Measurements from ENCODE around the gene TMEM95.
A peak's percentile ranks its signal among the peaks of the same experiment; 100 is the strongest.
"Not testable (repeated sequence)": the region's sequence is repeated elsewhere in the genome, so short reads cannot be mapped to it uniquely, and the experiment has no call there.

Gene TMEM95

DNA sequence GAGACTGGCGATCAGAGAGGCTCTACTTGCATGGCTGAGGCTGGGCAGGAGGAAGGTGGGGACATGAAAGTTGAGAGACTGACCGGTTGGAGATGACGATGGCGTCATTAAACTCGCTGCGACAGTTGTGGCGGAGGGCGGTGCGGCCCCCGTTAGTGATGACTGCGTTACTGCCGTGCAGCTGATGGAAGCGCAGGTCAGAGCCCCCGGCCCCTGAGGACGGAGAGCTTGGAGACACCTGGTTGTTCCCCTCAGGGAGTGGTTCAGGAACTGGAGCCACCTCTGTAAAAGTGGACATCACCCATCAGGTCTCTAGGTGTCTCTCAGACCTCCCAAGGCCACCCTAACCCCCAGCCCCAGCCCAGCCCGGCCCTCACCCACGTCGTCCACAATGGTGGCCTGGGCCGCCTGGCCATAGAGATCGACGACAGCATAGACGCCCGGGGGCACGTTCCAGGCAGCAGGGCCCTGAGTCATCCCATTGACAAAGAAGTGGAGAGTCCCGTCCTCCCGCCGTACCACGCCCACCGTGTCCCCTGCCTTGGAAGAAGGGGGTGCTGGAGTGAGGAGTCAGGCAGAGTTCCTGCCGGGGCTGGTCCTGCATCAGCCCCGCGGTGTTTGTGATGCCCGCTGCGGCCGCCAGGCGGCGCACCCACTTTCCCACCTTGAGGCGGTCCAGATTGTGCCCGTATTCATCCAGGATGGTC lies 31.1 kb upstream of the TMEM95 start:
- peak; percentile 71 for DNase-seq (ENCODE audit: low spot score)

DNA sequence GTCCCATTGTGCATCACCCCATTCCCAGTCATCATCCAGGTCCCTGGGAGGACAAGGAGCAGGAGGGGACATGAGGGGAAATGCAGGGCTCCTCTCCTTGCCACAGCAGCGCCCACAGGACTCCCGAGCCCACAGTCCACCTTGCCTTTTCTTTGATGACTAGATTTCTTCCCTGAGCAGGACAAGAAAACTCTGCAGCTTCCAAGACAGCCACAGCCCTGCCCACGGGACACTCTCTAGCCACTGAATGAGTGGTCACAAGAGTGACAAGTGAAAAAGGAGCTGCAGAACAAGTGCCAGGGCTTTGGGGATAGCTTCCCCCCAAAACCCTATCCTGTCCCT lies 30.5 kb upstream of the TMEM95 start:
- no peak for DNase-seq (ENCODE audit: low spot score)

DNA sequence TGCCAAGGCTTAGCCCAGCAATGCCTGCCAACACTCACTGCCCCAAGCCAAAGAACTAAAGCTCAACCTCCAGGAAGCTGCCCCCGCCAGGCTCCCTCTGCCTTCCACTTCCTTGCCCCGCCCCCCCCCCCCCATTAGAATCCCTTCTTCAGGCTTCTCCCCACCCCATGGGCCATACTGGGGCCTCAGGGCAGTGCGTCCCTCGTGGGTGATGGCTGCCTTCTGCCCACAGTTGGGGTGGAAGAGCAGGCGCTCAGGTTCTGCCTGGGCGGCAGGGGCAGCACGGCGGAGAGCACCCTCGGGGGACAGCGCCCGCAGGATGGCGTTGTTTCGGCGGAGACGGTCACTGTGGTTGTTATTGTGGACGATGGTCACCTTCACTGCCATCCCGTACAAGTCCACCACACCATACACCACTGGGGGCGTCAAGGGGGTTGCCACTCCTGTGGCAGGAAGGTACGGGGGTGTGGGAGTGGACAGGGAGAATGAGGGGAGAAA lies 29.9 kb upstream of the TMEM95 start:
- DNase-seq (ENCODE audit: low spot score) = no peak

DNA sequence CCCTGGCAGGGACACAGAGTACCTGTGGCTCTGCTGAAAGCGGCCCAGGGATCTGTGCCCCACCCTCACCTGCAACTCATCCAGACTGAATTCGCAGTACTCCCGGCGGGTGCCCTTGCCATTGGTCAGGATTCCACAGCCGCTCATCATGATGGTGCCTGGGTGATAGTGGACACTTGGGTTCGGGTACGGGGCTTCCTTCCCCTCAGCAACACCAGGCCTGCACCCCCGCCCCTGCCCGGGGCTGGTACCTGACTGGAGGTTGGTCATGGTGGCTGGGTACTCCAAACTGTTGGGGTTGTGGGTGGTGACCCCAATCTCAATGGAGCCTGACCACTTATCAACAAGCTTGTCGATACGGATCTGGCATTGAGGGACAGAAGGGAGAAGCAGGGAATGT lies 28.8 kb upstream of the TMEM95 start:
- DNase-seq (ENCODE audit: low spot score) = no peak

DNA sequence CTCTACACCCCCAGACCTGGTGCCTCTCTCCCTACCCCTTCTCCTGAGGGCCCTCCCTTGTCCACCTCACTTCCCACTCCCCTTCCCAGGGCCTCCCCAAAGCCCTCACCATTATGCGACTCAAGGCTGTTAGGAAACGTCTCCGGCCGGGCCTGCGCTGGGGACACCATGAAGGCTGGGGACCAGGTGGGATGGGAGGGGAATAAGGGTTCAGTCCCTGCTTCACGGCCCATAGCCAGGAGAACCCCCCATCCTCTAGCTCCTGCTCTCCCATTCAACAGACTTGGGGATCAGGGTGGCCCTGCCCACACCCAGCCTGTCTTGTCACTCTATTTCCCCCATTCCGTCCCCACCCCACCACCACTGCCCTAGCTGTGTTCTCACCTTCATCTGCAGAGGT lies 27.9 kb upstream of the TMEM95 start:
- no peak for DNase-seq (ENCODE audit: low spot score)

DNA sequence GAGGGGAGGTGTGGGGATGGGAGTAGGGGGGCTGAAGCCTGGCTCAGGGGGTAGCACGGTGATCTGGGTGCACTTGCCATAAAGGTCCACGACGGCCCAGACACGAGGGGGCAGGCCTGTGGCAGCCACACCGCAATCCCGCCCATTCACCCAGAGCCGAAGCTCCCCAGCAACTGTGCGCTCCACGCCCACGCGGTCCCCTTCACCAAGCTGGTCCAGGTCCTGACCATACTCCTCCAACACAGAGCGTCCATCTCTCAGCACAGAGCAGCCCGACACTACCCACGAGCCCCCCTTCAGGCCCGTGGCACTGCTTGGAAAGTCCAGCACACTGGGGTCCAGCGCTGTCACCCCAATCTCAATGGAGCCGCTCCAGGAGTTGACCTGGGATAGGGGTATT lies 27.5 kb upstream of the TMEM95 start:
- no peak for DNase-seq (ENCODE audit: low spot score)

DNA sequence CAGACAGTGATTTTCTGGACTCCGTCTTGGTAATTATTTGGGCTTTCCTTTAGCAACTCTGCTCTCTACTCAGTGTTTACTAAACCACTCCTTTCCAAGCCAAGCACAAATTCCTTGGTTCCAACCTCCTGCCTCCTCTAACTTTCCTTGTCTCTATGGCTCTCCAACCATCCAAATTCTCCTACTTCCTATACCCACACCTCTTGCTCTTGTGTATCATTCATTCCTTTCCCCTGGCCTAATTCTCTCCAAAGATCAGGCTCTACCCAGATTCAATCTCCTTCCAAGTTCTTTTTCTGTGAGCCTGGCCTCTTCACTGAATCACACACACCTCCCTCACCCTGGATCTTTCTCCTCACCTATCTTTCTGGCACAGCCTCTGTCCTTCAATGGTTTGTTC lies 26.9 kb upstream of the TMEM95 start:
- no peak for DNase-seq (ENCODE audit: low spot score)

DNA sequence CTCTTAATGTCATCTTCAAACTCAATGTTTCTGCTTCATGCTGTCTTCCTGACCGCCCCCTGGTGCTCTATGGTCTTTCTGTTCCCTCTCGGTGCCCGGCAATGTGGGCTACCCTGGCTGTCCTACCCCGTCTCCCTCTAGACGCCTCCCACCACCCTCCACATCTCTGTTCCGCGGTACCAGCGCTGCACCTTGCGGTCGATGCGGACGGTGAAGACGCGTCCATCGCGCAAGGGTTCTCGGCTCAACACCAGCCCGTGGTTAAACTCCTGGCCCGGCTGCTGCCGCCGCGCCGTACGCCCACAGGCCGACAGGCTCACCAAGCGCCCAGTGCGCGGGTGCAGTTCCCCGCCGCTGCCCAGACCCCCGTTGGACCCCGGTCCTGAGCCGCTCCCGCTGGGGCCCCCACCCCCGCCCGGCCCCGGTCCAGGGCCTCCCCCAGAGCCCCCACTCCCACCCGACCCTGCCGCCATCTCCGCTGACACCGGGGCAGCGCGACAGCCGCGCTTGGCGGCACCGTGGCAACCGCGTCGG lies 26.0 kb upstream of the TMEM95 start, which contains the start of gene NEURL4:
Gene NEURL4, minus strand, starts transcription at position 496 of the 534 bp plus-strand sequence. Its CDS starts 23 bp downstream, at position 473.
- no peak for DNase-seq (ENCODE audit: low spot score)

DNA sequence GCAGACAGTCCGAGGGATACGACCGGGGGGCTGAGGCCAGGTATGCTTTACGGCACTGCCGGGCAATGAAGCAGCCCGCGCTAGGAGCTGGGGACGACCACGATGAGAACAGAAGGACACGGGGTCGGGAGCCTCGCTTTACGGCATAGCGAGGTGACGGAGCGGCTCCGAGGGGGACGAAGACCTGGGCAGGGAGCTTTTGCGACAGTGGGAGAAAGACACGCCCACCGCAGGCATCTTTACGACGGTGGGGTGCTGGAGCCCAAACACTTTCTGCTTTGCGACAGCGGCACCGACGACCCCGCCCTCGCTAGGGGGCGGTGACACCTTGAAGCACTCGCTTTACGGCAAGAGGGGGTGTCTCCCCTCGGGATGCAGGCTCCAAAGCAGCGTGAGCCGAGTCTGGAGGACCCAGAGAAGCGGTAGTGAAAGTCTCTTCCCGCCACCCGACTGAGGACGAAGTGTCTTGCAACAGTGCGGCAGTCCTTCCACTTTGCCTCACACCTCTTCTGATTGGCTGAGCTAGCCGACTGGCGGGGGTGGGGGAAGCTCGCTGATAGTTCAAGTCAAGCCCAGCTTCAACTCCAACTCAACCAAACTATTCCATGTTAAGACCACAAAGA lies 25.5 kb upstream of the TMEM95 start:
- peak; percentile 90 for DNase-seq (ENCODE audit: low spot score)

DNA sequence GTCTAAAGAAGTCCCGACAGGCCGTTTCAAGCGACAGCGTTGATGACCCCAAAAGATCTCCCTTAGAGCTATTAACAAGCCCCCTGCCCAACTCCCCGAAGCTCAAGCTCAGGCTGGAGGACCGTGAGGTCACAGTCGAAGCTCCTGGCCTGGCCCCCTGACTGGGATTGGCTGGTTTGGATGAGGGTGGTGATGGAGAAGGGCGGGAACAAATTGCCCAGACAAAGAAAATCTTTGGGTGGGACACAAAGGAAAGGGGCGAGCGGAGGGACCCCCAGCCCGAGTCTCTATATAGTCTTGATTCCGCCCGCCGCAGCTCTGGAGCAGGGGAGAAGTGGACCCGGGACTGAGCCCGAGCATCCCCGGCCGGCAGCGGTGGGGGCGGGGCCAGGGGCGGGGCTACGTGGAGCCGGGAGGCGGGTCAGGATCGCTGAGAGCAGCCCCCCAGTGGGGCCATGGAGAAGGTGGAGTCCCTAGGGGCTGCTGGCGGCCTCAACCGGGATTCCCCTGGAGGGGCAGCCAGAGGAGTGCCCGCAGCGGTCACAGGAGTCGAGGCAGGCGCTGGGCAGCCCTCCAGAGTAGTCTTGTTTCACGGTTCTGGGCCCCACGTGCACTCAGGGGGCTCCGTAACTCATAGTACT lies 24.8 kb upstream of the TMEM95 start:
- peak; percentile 78 for DNase-seq (ENCODE audit: low spot score)

DNA sequence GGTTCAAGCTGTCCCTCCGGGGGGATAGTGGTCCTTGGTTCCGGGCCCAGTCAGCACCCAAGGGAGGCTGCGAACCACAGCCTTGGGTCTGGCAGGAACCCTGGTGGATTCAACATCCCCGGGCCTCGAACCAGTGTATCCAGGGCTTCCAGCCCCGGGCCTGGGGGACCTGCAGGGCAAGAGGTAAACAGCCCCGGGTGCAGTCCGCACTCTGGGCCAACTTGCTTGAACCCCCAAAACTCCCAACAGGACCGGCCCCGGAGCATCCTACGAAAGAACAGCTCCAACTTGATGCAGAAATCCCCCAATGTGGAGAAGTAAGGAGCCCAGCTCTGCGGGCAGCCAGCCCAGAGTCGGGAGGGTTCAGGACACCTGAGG lies 24.3 kb upstream of the TMEM95 start:
- no peak for DNase-seq (ENCODE audit: low spot score)

DNA sequence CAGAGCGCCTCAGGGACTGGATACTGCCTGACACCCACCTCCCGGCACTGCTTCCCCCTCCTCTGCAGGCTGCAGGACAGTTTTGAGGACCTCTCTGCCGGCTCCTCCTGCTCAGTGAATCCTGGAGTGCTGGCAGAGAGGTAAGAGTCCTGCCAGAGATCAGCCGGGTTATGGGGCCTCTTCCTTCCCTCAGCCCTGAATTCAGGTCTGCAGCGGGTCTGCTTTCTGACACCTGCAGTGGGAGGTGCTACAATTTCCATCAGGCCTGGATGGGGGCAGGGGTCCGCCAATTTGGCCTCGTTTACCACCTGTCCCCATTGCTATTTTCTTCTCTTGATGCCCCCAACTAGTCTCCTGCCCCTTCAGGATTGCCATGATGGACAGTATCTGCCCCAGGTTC lies 22.8 kb upstream of the TMEM95 start:
- DNase-seq (ENCODE audit: low spot score) = no peak

DNA sequence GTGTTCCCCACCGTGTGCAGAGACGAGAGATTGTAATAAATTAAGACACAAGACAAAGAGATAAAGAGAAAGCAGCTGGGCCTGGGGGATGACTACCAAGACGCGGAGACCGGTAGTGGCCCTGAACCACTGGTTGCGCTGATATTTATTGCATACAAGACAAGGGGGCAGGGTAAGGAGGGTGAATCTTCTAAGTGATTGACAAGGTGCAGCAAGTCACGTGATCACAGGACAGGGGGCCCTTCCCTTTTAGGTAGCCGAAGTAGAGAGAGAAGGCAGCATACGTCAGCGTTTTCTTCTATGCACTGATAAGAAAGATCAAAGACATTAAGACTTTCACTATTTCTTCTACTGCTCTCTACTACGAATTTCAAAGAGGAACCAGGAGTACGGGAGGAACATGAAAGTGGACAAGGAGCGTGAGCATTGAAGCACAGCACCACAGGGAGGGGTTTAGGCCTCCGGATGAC lies 22.3 kb upstream of the TMEM95 start:
- not testable (repeated sequence) for DNase-seq (ENCODE audit: low spot score)

DNA sequence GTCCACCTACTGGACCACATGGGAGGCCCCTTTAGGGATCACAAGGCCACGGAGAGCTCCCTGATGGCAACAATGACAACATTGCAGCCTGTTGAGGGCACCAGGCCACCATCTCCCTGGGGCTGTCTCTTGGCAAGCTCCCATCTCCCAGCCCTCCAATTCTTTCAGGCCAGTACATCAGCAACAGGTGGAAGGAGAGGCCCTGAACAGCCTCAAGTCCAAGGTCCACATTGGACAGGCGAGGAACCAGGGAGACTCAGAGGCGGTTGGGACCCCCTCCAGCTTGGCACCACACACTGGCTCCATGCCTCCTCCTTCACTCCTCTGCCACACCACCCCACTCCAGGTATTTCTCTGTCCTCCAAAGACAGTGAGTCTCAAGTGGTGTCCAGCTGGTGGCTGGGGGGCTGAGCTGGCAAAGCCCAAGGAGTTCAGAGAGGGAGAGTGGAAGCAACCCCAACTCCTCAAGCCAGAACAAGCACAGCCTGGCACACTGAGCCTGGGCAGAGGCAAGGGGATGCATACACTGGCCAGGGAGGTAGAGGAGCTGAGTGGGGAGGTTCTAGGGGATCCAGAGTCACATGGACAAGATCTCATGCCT lies 19.9 kb upstream of the TMEM95 start:
- DNase-seq (ENCODE audit: low spot score) = no peak

DNA sequence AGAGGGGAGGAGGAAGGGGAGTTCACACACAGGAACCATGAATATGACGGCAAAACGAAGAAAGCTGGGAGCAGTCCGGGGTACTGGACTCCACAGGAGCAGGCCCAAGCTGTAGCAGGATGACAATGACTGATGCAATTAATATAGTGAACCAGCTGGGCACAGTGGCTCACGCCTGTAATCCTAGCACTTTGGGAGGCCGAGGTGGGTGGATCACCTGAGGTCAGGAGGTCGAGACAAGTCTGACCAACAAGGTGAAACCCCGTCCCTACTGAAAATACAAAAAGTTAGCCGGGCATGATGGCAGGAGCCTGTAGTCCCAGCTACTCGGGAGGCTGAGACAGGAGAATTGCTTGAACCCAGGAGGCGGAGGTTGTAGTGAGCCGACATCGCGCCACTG lies 19.2 kb upstream of the TMEM95 start:
- not testable (repeated sequence) for DNase-seq (ENCODE audit: low spot score)

DNA sequence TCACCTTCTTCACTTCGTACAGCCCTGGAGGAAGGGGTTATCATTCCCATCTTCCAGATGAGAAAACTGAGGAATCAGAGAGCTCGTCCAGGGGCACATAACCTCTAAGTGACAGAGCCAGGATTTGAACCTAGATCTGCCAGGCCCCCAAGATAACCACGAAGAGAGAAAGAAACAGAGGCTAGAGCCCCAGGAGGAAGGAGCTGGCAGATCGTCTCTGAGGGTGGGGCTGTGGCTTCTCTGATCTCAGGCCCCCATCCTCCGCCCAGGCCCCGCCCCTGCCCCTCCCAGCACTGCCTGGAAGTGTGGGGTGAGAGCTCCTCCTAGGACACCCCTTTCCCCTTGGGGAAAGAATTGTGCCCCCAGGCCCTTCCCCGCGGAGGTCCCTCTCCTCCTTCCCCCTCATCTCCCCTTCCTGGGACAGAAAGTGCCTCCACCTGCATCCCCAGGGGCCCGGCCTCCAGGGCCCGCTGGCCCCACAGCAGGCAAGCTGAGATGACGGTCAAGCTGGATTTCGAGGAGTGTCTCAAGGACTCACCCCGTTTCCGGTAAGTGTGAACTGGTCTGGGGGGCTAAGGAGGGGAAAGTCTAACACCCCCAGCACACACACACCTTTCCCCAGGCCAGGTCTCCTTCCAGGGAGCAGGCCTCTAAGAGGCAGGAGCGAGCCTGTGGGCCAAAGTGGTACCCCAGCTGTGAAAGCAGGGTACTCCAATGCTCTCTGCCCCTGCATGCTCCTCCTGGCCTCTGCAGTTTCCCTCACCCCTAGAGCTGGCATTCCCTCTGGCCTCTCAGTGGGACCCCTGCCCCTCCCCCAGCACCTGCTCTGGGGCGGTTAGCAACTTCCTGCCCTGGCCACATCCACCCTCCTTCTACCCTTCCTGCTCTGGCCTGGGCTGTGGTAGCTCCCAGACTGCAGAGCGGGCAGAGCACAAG lies 18.4 kb upstream of the TMEM95 start, which contains the start of gene ACAP1:
Gene ACAP1, plus strand, starts transcription at position 290 of the 936 bp plus-strand sequence. Its CDS starts 206 bp downstream, at position 496.
- DNase-seq (ENCODE audit: low spot score) = no peak

DNA sequence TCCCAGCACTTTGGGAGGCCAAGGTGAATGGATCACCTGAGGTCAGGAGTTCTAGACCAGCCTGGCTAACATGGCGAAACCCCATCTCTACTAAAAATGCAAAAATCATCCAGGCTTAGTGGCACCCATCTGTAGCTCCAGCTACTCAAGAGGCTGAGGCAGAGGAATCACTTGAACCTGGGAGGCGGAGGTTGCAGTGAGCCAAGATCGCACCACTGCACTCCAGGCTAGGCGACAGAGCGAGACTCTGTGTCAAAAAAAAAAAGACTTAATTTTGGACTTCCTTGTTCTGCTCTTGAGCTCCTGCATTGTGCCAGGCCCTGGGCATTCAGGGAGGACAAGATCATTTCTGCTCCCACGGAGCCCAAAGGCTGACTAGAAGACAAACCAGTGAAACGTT lies 17.4 kb upstream of the TMEM95 start:
- not testable (repeated sequence) for DNase-seq (ENCODE audit: low spot score)

DNA sequence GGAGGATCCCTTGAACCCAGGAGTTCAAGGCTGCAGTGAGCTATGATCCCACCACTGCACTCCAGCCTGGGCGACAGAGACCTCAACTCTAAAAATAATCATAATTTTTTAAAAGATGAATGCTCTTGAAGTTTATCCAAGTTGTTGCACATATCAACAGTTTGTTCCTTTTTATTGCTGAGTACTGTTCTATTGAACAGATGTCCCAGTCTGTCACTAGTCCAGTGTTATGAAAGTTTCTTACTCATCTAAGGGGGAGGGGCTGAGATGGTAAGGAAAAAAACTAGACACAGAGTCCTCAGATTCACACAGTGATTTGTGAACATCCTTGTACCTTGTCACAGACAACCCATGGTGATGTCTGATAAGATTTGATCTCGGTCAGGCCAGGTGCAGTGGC lies 14.8 kb upstream of the TMEM95 start:
- DNase-seq (ENCODE audit: low spot score) = no peak

DNA sequence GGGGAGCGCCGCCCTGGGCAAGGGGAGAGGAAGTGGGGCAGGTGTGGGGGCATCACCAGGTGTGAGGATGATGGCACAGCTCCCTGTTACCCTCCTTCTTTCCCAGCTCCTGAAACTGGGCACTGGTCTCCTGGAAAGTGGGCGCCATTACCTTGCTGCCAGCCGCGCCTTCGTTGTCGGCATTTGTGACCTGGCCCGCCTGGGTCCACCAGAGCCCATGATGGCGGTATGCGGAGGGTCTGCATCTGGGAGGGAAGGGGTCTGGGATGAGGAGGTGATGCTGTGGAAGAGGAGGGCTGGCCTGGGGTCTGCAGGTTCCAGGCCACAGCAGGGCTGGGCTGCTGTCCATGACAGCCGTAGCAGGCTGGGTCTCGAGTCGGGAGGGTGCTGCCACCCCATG lies 13.1 kb upstream of the TMEM95 start:
- DNase-seq (ENCODE audit: low spot score) = no peak

DNA sequence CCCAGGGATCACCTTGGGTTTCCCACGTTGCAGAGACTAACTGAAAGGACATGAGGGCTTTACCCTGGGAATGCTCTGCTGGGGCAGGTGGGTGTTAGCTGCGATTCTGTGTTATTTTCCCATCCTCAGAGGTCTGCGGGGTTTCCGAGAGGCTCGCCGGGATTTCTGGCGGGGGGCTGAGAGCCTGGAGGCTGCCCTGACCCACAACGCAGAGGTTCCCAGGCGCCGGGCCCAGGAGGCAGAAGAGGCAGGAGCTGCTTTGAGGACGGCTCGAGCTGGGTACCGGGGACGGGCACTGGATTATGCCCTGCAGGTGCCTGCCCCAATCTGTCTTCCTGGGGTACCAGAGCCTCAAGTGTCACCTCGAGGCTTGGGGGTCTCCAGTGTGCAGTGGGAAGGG lies 11.7 kb upstream of the TMEM95 start:
- no peak for DNase-seq (ENCODE audit: low spot score)
